ENCODE measurements around the gene ZNF783. TPM values are rescaled to one million over a fixed set of nuclear protein-coding genes. Genes with fewer than 3 reads are reported as not detected.

Gene ZNF783
- total and polyA plus RNA-seq, 2 of the 8 experiments (the other 6 are each of a cell fraction or from before 2014, with no cell fraction given), result 7.3 to 8.2 TPM

DNA sequence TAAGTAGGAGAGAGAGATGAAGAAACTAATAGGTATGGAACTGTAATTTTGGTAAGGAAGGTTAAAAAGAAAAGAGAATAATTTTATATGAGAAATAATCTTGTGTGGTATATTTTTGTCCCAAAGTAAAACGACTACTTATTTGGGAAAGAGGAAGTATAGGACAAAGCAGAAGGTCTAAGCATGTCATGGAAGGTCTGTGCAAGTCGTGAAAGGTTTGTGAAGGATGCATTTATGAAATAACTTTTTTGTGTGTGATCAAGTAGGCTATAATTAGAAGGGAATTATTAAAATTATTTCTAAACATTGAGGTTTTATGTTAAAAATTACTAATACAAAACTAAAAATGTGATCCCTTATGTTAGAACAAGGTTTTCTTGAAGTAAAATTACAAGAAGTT lies 63.3 kb downstream of the ZNF783 start:
- no peak overlapping the region for H3K23ac ChIP-seq (ENCODE audit: insufficient read length)
- CTCF ChIA-PET (ENCODE audit: partially characterized antibody), result no interaction called here
- H2BK15ac ChIP-seq (ENCODE audit: low read length), result no peak overlapping the region
- H4K5ac ChIP-seq (ENCODE audit: insufficient read length, low read depth, low read length), result no peak overlapping the region
- H3K36me3 ChIP-seq (ENCODE audit: control insufficient read depth in 2 of 4, insufficient read depth in 4 of 4, low read length in 3 of 4), result no peaks in the 10 kb centered on the region; a peak in 1 of 8 replicates
- H4K8ac ChIP-seq (ENCODE audit: extremely low read depth, insufficient read depth, low read length), result no peak overlapping the region
- no peak overlapping the region for H3K4ac ChIP-seq (replicated peaks; ENCODE audit: insufficient read length, low read depth, low read length)
- no peak overlapping the region for H2BK120ac ChIP-seq (replicated peaks; ENCODE audit: low read depth, low read length)
- no peak overlapping the region for H2BK5ac ChIP-seq (ENCODE audit: low read depth, low read length)
- peaks cover 0 to 5% (median 0%) of the 10 kb centered on the region in 4 experiments; a peak in 2 of 7 replicates for H3K4me1 ChIP-seq (replicated peaks in 1 of 4; ENCODE audit: control insufficient read depth in 3 of 4, insufficient read depth in 4 of 4, low read length in 3 of 4)
- no peak overlapping the region for H2AFZ ChIP-seq (ENCODE audit: low read length)
- no peak for FAIRE-seq
- 76% methylated on average over 2 of the region's 2 CpGs; no CpG with 5 or more reads in 1 of the 2 experiments for WGBS, 2 experiments (ENCODE audit: extremely low coverage in 1 of 2, insufficient coverage in 1 of 2, insufficient read length in 1 of 2, insufficient replicate concordance in 2 of 2, low coverage in 1 of 2, low lambda C conversion rate in 2 of 2, missing lambda C conversion rate in 1 of 2)
- H3K9me3 ChIP-seq (ENCODE audit: insufficient read depth in 2 of 2, low read depth in 1 of 2, low read length in 1 of 2), result peaks cover 3 to 9% of the 10 kb centered on the region in 2 experiments; a peak in 3 of 4 replicates
- H3K27me3 ChIP-seq (replicated peaks in 1 of 4; ENCODE audit: control insufficient read depth in 3 of 4, extremely low read depth in 1 of 4, insufficient read depth in 3 of 4, low read length in 3 of 4), result no peaks in the 10 kb centered on the region
- H2BK20ac ChIP-seq (ENCODE audit: low read length), result no peak overlapping the region
- no peak overlapping the region for H3K14ac ChIP-seq (ENCODE audit: insufficient read length)
- POLR2A ChIA-PET (ENCODE audit: partially characterized antibody), result no interaction called here
- H3K9ac ChIP-seq (replicated peaks in 1 of 4; ENCODE audit: extremely low read depth in 1 of 4, low read depth in 3 of 4, low read length in 3 of 4), result no peak overlapping the region
- H4K20me1 ChIP-seq (replicated peaks in 1 of 2; ENCODE audit: control insufficient read depth in 1 of 2, insufficient read depth in 2 of 2, low read length in 2 of 2), result no peaks in the 10 kb centered on the region
- H3K27ac ChIP-seq (ENCODE audit: low read depth, low read length), result no peak overlapping the region
- no peak overlapping the region for H3K56ac ChIP-seq (replicated peaks; ENCODE audit: insufficient read length, low read depth, low read length)
- no peaks in the 10 kb centered on the region for H3K79me1 ChIP-seq (ENCODE audit: low read depth, low read length)
- no peak overlapping the region for H3K4me3 ChIP-seq (ENCODE audit: extremely low read depth in 1 of 4, insufficient read depth in 2 of 4, low read depth in 3 of 4, low read length in 4 of 4)
- H4K91ac ChIP-seq (replicated peaks; ENCODE audit: insufficient read length, low read length), result no peak overlapping the region
- no peak overlapping the region for H3K18ac ChIP-seq (ENCODE audit: extremely low read depth, low read length)
- H2AK5ac ChIP-seq (ENCODE audit: low read depth, low read length), result no peak overlapping the region
- no peak for DNase-seq (ENCODE audit: low read depth in 1 of 2, low spot score in 2 of 2)
- no peaks in the 10 kb centered on the region for H3K79me2 ChIP-seq (ENCODE audit: control insufficient read depth in 1 of 2, insufficient read depth in 2 of 2, low read length in 2 of 2)
- H3K23me2 ChIP-seq (ENCODE audit: low read depth, low read length), result peaks cover 3% of the 10 kb centered on the region; the same call in 1 of the 2 replicates
- H3K4me2 ChIP-seq (ENCODE audit: insufficient read depth in 1 of 2, low read depth in 2 of 2, low read length in 2 of 2), result no peak overlapping the region
- H2BK12ac ChIP-seq (ENCODE audit: low read depth, low read length), result no peak overlapping the region
- TF ChIP-seq JUN (IDR thresholded peaks at IDR 0.05; ENCODE audit: low read depth, low read length), result no peak
- no peak for TF ChIP-seq NANOG (IDR thresholded peaks at IDR 0.05; ENCODE audit: insufficient read depth, low read depth, low read length, poor library complexity, severe bottlenecking)
- no peak for TF ChIP-seq NRF1 (IDR thresholded peaks at IDR 0.05; ENCODE audit: low read depth, low read length)
- TF ChIP-seq KDM5A (IDR thresholded peaks at IDR 0.05; ENCODE audit: low read length), result no peak
- TF ChIP-seq POU5F1 (IDR thresholded peaks at IDR 0.05; ENCODE audit: low read depth, low read length), result no peak
- TF ChIP-seq POLR2A (IDR thresholded peaks at IDR 0.05; ENCODE audit: control extremely low read depth in 1 of 2, low read depth in 2 of 2, low read length in 2 of 2), result no peak
- TF ChIP-seq RNF2 (IDR thresholded peaks at IDR 0.05; ENCODE audit: borderline replicate concordance, low read depth, low read length, missing control alignments, poor library complexity, severe bottlenecking), result no peak
- TF ChIP-seq ASH2L (IDR thresholded peaks at IDR 0.05; ENCODE audit: low read length), result no peak
- TF ChIP-seq, protein P1, sequence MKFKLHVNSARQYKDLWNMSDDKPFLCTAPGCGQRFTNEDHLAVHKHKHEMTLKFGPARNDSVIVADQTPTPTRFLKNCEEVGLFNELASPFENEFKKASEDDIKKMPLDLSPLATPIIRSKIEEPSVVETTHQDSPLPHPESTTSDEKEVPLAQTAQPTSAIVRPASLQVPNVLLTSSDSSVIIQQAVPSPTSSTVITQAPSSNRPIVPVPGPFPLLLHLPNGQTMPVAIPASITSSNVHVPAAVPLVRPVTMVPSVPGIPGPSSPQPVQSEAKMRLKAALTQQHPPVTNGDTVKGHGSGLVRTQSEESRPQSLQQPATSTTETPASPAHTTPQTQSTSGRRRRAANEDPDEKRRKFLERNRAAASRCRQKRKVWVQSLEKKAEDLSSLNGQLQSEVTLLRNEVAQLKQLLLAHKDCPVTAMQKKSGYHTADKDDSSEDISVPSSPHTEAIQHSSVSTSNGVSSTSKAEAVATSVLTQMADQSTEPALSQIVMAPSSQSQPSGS (IDR thresholded peaks at IDR 0.05; ENCODE audit: low read length), result no peak
- TF ChIP-seq CTBP2 (IDR thresholded peaks at IDR 0.05; ENCODE audit: borderline replicate concordance, insufficient read depth, insufficient read length, low read length), result no peak
- no peak for TF ChIP-seq SP1 (IDR thresholded peaks at IDR 0.05; ENCODE audit: low read depth, low read length)
- TF ChIP-seq RFX5 (IDR thresholded peaks at IDR 0.05; ENCODE audit: borderline replicate concordance, low read depth, low read length), result no peak
- no peak for TF ChIP-seq BRCA1 (IDR thresholded peaks at IDR 0.05; ENCODE audit: low read depth, low read length)
- TF ChIP-seq SP4 (IDR thresholded peaks at IDR 0.05; ENCODE audit: low read length), result no peak

Measured in H1 (cell line).